GM19035 (cell line): ENCODE measurements around the gene GSK3A.
"Not testable (repeated sequence)": the region's sequence is repeated elsewhere in the genome, so short reads cannot be mapped to it uniquely, and the experiment has no call there.

Source experiments
- ATAC-seq: cut with Tn5 transposase; IDR thresholded peaks from one replicate; pipeline ENCODE4 v1.9.1; 2021; ENCODE audit not compliant: unreplicated experiment

The GSK3A gene

GRCh38 chr19:42268704-42269477, 26.5 kb upstream of the GSK3A start, which contains the start of gene CIC:
CIC (plus strand) TSS chr19:42269252; CDS start chr19:42271784, 2,532 bp downstream.
- peak; percentile 80 for ATAC-seq

DNA sequence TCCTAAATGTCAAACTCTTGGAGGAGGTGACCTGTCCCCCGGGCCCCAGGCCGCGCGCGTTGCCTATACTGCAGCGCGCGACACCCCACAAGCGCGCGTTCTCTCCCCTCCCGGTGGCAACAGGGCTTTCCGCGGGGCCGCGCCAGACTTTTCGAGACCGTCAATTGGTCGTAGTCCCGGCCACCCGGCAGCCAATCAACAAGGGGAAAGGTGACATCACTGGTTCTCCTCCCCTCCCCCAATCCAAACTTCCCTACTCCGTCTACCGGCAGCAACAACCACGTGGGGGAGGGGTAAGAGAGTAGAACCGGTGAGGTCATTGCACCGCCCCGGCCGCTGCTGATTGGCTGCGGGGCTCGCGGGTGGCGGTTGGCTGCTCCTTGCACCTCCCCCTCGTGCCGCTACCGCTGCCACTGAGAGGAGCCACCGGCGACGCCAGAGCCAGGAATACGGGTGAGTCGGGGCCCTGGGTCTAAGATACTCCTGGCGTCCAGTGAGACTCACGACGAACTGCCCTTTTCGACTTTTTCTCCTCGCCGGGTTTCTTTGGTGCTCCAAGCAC, 25.8 kb upstream of the GSK3A start:
- ATAC-seq = peak; percentile 54

- ATAC-seq = no peak
Observed at GRCh38 chr19:42267644-42268141, 25.3 kb upstream of the GSK3A start.

- not testable (repeated sequence) for ATAC-seq
Observed at GRCh38 chr19:42266928-42267603, 24.7 kb upstream of the GSK3A start.

GRCh38 chr19:42266105-42266504, 23.7 kb upstream of the GSK3A start:
- ATAC-seq = not testable (repeated sequence)

DNA sequence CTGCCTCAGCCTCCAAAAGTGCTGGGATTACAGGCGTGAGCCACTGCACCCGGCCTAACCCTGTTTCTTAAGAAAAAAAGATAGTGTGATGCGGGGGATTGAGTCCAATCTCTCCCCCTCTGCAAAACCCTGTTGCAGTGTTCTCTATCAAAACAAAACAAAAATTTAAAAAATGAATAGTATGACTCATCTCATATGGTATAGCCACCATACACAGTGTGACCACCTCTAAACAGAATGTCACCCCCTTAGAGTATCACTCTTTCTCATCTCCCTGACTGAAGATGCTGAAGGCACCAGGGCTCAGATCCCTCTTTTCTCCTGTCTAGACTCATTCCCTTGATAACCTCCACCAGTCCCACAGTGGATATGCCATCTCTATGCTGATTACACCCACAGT, 19.4 kb upstream of the GSK3A start:
- ATAC-seq = no peak

GRCh38 chr19:42257842-42258241, 15.4 kb upstream of the GSK3A start:
- ATAC-seq = not testable (repeated sequence)

DNA sequence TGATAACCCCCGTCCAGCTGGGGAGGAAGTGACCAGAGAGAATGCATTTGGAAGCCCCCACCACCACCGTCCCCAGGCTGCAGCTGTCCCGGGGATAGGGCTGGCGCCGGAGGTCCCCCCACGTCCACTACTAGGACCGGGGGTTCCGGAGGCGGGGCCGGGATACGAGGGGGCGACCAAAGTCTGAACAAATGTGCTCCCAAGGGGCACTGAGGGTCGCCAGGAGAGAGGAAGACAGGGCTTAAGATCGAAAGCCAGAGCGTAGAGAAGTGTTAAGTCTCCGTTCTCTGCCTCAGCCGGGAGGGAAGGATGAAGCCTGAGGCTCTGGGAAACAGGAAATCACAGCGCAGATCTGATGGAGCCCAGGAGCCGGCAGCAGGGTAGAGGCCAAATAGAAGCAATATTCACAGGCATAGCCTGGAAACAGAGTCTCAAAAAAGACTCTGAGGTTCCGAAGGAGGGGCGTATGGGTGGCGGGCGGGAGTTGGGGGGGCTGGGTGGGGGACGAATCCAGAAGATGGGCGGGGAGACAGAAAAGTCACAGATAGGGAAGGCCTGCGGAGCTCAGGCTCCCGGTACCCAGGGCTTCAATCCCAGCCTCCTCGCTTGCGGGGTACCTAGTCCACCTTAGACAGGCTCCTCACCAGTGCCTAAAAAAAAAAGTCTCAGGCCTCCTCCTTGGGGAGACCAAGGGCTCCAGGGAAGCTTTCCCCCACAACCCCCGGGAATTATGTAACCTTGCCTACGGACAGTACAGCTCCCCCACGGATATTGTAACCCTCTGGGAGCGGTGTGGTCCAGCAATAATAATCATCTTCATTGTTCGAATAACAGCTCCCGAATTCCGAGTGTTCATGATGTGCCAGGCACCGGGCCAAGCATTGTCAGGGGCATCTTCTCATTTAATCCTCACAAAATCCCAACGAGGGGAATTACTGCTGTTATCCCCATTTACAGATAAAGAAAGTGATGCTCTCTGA, 13.7 kb upstream of the GSK3A start:
- no peak for ATAC-seq

- peak; percentile 68 for ATAC-seq
Observed at GRCh38 chr19:42254850-42255765, 12.7 kb upstream of the GSK3A start, which contains the start of gene ERF. ERF (minus strand) TSS chr19:42255128; CDS start chr19:42254999, 129 bp downstream.

- peak; percentile 47 for ATAC-seq
Observed at GRCh38 chr19:42254089-42254849, 11.9 kb upstream of the GSK3A start.

DNA sequence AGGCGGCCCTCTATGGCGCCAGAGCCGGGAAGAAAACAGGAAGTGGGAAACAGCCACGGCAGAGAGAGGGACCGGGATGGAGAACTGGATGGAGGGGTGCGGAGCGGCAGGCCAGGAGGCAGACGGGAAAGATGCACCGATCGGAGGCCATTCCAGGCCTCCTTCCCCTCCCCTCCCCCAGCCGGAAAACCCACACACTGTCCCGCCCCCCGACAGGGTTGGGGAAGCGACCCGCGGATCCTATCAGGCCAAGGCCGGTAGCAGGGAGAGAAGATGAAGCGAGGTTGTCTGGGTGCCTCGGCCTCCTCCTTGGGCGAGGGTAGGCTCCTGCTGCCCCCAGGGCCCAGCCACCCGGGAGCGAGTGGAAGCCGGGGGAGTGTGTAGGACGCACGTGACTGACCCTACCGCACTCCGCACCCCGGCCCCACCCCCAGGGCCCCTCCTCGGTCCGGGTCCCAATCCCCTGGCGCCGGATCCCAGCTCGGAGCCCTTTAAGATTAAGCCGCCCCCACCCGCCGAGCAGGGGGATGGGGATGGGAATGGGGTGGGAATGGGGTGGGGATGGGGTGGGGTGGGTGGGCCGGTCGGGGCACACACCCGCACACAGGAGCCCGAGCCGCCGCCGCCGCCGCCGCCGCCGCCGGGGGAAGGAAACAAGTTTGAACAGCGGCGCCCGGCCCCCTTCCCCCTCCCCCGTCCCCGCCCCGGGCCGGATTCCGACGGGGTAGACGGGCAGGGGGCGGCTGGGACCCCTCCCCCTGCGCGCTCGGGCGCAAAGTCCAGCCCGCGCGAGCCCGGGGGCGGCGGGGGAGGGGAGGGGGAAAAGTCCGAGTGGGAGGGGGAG, 11.1 kb upstream of the GSK3A start:
- peak; percentile 9 for ATAC-seq

GRCh38 chr19:42252365-42253244, 10.2 kb upstream of the GSK3A start:
- no peak for ATAC-seq

DNA sequence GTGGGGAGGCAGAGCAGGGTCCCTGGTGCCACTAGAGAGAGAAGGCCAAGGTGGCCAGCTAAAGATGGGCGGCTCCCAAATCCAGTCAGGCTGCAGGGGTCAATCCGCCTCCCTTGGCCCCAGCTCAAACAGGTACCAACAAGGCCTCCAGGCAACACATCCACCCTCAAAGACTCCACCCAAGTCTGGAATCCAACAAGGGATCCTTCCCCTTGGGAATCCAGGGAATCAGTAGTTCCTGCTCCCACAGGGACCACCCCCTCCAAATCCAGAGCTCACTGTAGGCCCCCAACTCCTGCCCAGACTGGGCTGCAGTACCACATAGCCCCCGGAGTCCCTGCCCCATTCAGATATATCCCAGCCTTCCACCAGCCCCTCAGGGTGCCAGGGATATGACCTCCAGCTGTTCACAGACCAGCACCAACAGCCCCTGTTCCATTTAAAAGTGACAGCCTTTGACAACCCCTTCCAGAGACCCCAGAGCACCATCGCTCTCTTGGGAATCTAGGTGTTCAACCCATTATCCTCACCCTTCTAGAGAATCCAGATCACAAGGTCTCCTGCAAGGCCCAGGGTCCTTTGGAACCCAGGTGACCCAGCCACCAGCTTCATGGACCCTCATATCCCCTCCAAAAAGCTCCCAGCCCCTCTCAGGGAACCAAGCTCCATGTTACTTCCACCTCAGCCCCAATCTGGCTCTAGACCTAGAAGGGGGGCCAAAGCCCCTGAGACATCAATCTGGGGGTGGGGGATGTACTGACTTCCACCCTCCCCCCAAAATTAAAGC, 9.4 kb upstream of the GSK3A start:
- no peak for ATAC-seq

DNA sequence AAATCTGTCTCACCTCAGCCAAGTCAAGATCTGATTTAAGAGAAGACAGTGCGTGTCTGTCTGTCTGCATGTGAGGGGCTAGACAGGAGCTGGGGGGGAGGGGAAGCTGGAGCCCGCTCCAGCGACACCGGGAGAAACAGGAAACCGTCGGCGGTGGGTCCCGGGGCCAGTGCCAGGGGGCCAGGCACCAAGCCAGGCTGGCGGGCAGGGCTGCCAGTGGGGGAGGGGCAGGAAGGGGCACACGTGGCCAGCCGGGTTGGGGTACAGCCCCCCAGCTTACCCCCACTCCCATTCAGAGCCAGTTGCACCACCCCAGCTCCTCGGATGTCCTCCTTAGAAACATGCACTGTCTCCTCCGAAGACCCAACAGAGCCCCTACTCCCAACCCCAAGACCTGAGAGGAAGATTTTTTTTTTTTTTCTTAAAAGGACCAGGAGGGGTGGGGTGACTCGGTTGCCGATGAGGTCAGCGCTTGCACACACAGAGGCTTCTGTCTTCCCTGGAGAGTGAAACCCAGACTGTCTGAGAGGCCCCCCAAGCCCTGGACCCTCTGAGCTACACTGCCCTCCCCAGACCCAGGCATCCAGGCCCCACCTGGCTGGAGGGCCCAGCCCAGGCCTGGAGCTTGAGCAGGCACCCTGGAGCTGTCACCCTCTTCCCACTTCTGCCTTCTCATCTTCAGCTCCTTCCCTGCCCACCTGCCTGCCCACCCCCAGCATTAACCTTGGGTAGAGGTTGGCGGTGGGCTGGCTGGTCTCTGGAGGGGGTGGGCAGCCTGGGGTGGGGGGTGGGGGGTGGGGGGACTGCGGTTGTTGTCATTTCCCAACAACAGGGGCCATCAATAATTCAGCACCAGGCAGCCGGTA, 8.5 kb upstream of the GSK3A start:
- no peak for ATAC-seq

DNA sequence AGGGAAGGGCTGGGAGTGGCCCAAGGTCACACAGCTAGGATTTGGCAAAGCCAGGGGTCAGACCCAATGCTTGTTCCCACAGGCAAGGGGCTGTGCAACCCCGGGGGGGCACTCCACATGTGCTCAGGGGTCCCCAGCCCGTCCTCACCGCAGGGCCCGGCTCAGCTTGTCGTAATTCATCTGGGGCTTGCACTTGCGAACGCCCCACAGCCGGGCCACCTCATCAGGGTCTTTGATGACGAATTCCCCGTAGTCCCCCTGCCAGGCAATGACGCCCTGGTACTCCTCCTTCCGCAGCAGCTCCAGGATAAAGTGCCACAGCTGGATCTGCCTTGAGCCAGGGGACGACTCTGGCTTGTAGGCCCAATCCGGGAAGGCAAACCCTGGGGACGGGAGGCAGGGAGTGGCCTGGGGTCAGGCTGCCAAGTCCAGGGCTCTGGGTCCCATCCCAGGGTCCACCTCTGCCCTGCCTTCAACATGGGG, 7.8 kb upstream of the GSK3A start:
- no peak for ATAC-seq
